ENCODE measurements around the gene LAPTM5. TPM values are rescaled to one million over a fixed set of nuclear protein-coding genes. Genes with fewer than 3 reads are reported as not detected.

Gene LAPTM5
- total RNA-seq, 1 donor from 2014 or later, result 3.1 TPM

DNA sequence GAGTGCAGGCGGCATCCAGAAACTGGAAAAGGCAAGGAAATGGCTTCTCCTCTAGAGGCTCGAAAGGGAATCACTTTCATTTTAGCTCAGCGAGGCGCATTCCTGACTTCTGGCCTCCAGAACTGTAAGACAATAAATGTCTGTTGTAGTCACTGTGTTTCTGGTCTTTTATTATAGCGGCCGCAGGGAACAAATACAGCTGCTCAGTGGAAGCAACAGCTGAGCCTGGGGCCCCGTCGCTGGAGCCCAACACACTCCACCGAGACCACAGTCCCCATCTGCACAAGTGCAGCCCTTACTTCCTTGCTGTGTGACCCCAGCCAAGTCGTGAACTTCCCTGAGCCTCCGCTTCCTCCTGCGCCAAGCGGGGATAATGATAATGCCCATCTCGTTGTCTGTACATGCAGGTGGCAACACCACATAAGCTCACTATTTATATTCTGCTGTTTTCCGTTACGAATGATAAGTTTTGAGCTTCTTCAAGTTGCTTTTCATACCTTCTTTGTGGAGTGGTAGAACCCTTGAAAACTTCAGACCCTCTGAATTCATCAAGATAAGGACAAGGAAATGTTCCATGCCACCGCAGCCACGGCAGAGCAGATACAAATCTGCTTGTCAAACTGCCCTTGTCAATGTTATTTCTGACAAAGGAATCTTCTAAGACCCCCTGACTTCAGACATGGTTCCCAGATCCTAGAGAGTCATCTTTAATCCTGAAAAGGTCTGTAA is 3.2 kb upstream of the LAPTM5 start:
- no peak for DNase-seq (ENCODE audit: low read depth)
- TF ChIP-seq, protein P1, sequence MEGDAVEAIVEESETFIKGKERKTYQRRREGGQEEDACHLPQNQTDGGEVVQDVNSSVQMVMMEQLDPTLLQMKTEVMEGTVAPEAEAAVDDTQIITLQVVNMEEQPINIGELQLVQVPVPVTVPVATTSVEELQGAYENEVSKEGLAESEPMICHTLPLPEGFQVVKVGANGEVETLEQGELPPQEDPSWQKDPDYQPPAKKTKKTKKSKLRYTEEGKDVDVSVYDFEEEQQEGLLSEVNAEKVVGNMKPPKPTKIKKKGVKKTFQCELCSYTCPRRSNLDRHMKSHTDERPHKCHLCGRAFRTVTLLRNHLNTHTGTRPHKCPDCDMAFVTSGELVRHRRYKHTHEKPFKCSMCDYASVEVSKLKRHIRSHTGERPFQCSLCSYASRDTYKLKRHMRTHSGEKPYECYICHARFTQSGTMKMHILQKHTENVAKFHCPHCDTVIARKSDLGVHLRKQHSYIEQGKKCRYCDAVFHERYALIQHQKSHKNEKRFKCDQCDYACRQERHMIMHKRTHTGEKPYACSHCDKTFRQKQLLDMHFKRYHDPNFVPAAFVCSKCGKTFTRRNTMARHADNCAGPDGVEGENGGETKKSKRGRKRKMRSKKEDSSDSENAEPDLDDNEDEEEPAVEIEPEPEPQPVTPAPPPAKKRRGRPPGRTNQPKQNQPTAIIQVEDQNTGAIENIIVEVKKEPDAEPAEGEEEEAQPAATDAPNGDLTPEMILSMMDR (IDR thresholded peaks at IDR 0.05; ENCODE audit: insufficient read depth, low read length, poor library complexity, severe bottlenecking), result no peak
- no peaks in the 10 kb centered on the region for H3K36me3 ChIP-seq (ENCODE audit: control insufficient read depth, insufficient read depth, low read length)
- H3K27me3 ChIP-seq (ENCODE audit: control insufficient read depth, insufficient read depth, low read length), result no peaks in the 10 kb centered on the region
- H3K4me3 ChIP-seq (ENCODE audit: low read depth, low read length), result no peak overlapping the region

DNA sequence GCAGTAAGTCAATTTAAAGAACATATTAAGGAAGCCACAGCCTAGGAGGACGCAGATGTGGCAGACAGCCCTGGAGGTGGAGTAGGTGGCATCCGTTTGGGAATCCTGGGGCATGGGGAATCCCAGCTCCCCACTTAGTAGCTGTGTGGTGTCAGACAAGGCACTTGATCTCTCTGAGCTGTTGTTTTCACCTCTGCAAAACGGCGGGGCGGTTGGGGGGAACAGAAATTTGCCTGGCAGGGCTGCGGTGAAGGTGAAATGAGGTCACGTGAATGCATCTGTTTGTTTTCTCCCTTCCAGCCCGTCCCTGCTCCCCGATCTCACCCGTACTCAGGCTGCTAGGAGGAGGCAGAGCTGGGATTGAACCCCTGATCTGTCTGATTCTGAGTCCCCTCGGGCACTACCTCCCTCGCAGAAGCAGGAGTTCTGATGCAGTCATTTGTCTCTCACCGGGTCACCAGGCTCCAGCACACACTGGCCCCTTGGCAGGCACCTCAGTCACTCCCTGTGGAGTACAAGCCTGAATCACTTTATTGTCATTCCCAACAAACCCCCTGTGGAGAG is 2.2 kb upstream of the LAPTM5 start:
- Histone ChIP-seq H3K27me3 (ENCODE audit: control insufficient read depth, insufficient read depth, low read length) (no peaks in the 10 kb centered on the region), H3K4me3 (ENCODE audit: low read depth, low read length) (no peak overlapping the region), H3K36me3 (ENCODE audit: control insufficient read depth, insufficient read depth, low read length) (no peaks in the 10 kb centered on the region)
- DNase-seq (ENCODE audit: low read depth), result no peak
- TF ChIP-seq, protein P1 (IDR thresholded peaks at IDR 0.05; ENCODE audit: insufficient read depth, low read length, poor library complexity, severe bottlenecking), result no peak

DNA sequence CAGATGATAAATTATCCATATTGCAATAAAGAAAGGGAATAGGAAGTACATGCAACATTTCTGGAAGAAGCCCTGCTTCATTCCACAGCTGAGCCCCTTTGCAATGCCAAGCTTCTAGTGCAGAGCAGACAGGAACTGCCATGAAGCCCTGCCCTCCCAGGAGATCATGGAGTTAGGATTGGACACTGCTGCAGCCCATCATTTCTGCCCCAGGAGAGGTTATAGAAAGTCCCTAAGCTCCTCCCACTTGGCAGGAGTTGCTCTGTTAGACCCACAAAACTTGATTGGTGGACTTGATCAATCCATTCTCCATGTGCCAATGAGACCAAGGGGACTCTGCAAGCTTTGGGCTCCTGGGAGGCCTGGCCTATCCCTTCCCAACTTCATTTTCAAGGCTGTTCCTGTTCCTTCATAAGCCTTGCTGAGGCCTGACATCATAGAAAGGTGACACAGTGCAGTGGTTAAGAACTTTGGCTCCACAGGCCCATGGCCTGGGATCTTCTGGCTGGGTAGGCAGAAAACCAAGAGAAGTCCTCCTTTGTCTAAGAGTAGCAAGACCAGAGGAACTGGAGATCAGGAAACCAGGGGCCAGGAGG is 1.3 kb upstream of the LAPTM5 start:
- Histone ChIP-seq H3K4me3 (ENCODE audit: low read depth, low read length) (no peak overlapping the region), H3K36me3 (ENCODE audit: control insufficient read depth, insufficient read depth, low read length) (no peaks in the 10 kb centered on the region), H3K27me3 (ENCODE audit: control insufficient read depth, insufficient read depth, low read length) (no peaks in the 10 kb centered on the region)
- TF ChIP-seq, protein P1 (IDR thresholded peaks at IDR 0.05; ENCODE audit: insufficient read depth, low read length, poor library complexity, severe bottlenecking), result no peak
- DNase-seq (ENCODE audit: low read depth), result no peak

DNA sequence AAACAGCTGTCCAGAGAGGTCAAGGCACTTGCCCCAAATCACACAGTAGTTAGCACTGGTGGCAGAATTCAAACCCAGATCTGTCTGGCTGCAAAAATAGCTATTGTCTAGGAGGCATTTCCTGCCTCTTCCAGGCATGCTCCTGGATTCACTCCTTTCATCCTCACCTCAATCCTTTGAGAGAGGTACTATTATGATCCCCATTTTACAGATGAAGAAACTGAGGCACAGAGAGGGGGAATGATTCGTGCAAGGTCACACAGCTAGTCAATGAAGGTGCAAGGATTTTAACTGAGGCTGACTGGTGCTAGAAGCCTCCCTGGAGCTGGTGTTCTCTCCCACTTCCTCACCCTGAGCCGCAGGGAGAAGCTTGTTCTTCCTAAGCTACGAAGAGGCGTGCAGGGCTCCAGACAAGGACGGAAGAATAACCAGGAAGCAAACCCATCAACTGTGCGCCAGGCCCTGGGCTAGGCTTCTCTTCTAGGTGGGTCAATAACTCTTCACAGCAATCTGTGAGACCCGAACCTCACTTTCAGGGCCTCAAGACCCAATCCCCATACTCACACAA is 631 bp upstream of the LAPTM5 start:
- H3K36me3 ChIP-seq (ENCODE audit: control insufficient read depth, insufficient read depth, low read length), result no peaks in the 10 kb centered on the region
- TF ChIP-seq, protein P1 (IDR thresholded peaks at IDR 0.05; ENCODE audit: insufficient read depth, low read length, poor library complexity, severe bottlenecking), result no peak
- H3K4me3 ChIP-seq (ENCODE audit: low read depth, low read length), result no peak overlapping the region
- DNase-seq (ENCODE audit: low read depth), result no peak
- H3K27me3 ChIP-seq (ENCODE audit: control insufficient read depth, insufficient read depth, low read length), result no peaks in the 10 kb centered on the region

DNA sequence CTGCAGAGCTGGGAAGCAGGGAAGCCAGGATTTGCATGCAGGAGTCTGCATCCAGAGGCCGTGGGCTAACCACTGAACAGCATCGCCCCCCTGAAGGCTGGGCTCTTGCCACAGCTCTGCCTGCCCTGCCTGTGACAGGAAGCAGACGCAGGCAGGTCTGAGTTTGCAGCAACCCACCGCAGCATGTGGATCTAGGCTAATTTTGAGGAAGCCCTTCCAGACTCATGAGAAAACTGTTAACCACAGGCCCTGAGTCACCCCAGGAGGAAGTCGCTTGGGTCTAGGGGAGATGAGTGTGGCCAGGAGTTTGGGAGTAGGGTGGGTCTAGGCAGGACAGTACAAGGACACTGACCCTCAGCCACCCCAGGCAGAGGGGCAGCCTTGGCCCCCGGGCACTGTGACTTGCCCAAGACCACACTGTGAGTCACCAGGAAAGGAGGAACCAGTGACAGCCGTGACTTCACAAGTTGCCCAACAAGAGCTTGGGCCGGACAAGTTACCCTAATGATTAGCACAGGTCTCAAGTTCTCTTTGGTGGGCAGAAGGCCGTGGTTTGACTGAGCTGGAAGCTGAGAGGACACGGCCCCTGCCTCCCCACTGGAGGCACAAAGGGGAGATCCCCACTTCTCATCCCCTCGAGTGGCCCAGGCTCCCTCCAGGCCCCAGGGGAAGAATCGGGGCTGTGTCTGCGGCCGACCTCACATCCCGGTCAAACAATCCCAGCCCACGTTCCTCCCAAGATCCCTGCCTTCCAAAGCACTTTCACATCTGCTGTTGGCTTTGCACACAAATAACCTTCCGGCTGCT is 826 bp downstream of the LAPTM5 start:
- H3K27me3 ChIP-seq (ENCODE audit: control insufficient read depth, insufficient read depth, low read length), result no peaks in the 10 kb centered on the region
- no peaks in the 10 kb centered on the region for H3K36me3 ChIP-seq (ENCODE audit: control insufficient read depth, insufficient read depth, low read length)
- TF ChIP-seq, protein P1 (IDR thresholded peaks at IDR 0.05; ENCODE audit: insufficient read depth, low read length, poor library complexity, severe bottlenecking), result no peak
- DNase-seq (ENCODE audit: low read depth), result peak; percentile 87
- no peak overlapping the region for H3K4me3 ChIP-seq (ENCODE audit: low read depth, low read length)

Measured in kidney epithelial cell (primary cell).